PFSK-1 (cell line): ENCODE results near the gene IRGQ.

ENCODE experiments used
- POLR2AphosphoS5 ChIP-seq: IDR thresholded peaks from 2 replicates; pipeline ENCODE4 v1.6.1; 2012; ENCODE audit warnings: low read depth, mild to moderate bottlenecking, control low read depth, low read length, moderate library complexity
- TAF1 ChIP-seq: IDR thresholded peaks from 2 replicates; pipeline ENCODE4 v1.6.1; 2012; ENCODE audit warnings: low read length, control low read depth, borderline replicate concordance; ENCODE audit not compliant: insufficient read depth
- TF ChIP-seq, protein P1 (sequence below), 2 experiments: IDR thresholded peaks; 2 replicates each; pipeline versions ENCODE4 v1.6.1 to v1.8.0; 2011 to 2012; ENCODE audit warnings: low read depth in 2 of 2, low read length in 2 of 2, control low read depth in 1 of 2, inconsistent platforms in 1 of 2, mild to moderate bottlenecking in 1 of 2, moderate library complexity in 1 of 2; ENCODE audit not compliant: insufficient read depth in 1 of 2

DNA sequence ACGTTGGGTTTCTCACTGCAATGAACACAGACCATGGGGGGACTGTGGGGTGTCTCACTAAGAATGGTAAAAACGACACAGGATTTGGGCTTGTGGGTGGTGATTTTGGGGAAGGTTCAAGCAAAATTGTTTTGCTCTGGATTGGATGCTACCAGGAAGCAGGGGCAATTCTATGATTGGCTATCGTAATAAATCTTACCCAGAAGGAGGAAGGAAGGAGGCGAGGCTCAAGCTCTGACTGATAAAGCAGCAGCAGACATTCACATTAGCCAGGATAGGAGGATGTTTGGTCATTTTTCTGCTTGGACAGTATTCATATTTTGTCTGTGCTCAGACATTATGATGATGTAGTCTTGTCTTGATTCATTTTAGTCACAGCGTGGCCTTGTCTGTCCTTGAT, 1.9 kb upstream of the IRGQ start:
- TF ChIP-seq, protein P1, sequence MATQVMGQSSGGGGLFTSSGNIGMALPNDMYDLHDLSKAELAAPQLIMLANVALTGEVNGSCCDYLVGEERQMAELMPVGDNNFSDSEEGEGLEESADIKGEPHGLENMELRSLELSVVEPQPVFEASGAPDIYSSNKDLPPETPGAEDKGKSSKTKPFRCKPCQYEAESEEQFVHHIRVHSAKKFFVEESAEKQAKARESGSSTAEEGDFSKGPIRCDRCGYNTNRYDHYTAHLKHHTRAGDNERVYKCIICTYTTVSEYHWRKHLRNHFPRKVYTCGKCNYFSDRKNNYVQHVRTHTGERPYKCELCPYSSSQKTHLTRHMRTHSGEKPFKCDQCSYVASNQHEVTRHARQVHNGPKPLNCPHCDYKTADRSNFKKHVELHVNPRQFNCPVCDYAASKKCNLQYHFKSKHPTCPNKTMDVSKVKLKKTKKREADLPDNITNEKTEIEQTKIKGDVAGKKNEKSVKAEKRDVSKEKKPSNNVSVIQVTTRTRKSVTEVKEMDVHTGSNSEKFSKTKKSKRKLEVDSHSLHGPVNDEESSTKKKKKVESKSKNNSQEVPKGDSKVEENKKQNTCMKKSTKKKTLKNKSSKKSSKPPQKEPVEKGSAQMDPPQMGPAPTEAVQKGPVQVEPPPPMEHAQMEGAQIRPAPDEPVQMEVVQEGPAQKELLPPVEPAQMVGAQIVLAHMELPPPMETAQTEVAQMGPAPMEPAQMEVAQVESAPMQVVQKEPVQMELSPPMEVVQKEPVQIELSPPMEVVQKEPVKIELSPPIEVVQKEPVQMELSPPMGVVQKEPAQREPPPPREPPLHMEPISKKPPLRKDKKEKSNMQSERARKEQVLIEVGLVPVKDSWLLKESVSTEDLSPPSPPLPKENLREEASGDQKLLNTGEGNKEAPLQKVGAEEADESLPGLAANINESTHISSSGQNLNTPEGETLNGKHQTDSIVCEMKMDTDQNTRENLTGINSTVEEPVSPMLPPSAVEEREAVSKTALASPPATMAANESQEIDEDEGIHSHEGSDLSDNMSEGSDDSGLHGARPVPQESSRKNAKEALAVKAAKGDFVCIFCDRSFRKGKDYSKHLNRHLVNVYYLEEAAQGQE (IDR thresholded peaks at IDR 0.05; ENCODE audit: insufficient read depth in 1 of 2, low read depth in 2 of 2, low read length in 2 of 2), result no peak
- TF ChIP-seq POLR2AphosphoS5 (no peak), TAF1 (no peak)
